HL-60/S4 treated with phorbol 12-myristate 13-acetate at 8.2 ng/mL for 4 days and 3 days (cell line): ENCODE results near the gene PDE4D.
"Not testable (repeated sequence)": the region's sequence is repeated elsewhere in the genome, so short reads cannot be mapped to it uniquely, and the experiment has no call there.

Experiments
- in situ Hi-C: fragments of 300-500 bp; cut with MboI; formaldehyde crosslinking; loops from 2 replicates; pipeline ENCODE4 v1.15.0; 2022; ENCODE audit warnings: low sequenced_read_pairs

The PDE4D gene

GRCh38 chr5:58979090-58979489 is 914.4 kb downstream of the PDE4D start:
- in situ Hi-C loops: no loop called here

GRCh38 chr5:58974601-58975000 is 918.9 kb downstream of the PDE4D start:
- in situ Hi-C loops: no loop called here

GRCh38 chr5:58974083-58974482 is 919.4 kb downstream of the PDE4D start:
- in situ Hi-C loops: no loop called here

GRCh38 chr5:58972301-58972700 is 921.2 kb downstream of the PDE4D start:
- in situ Hi-C loops: no loop called here

- in situ Hi-C loops: no loop called here
These were observed 922.8 kb downstream of the PDE4D start for GRCh38 chr5:58970766-58971165.

GRCh38 chr5:58969795-58970194 is 923.7 kb downstream of the PDE4D start:
- in situ Hi-C loops: no loop called here

GRCh38 chr5:58969253-58969652 is 924.3 kb downstream of the PDE4D start:
- in situ Hi-C loops: no loop called here

- in situ Hi-C loops: no loop called here
These were observed 925.2 kb downstream of the PDE4D start for GRCh38 chr5:58968350-58968749.

- in situ Hi-C loops: no loop called here
These were observed 925.8 kb downstream of the PDE4D start for GRCh38 chr5:58967597-58968281.

- in situ Hi-C loops: no loop called here
These were observed 927.7 kb downstream of the PDE4D start for GRCh38 chr5:58965677-58966414.

- in situ Hi-C loops: no loop called here
These were observed 929.7 kb downstream of the PDE4D start for GRCh38 chr5:58963821-58964220.

GRCh38 chr5:58963361-58963760 is 930.2 kb downstream of the PDE4D start:
- in situ Hi-C loops: no loop called here

- in situ Hi-C loops: no loop called here
These were observed 931.8 kb downstream of the PDE4D start for GRCh38 chr5:58961631-58962280.

GRCh38 chr5:58958701-58959100 is 934.8 kb downstream of the PDE4D start:
- in situ Hi-C loops: no loop called here

GRCh38 chr5:58953218-58953617 is 940.3 kb downstream of the PDE4D start:
- in situ Hi-C loops: not testable (repeated sequence)

- in situ Hi-C loops: no loop called here
These were observed 943.3 kb downstream of the PDE4D start for GRCh38 chr5:58950224-58950623.

GRCh38 chr5:58946230-58946629 is 947.3 kb downstream of the PDE4D start:
- in situ Hi-C loops: no loop called here

GRCh38 chr5:58944221-58944620 is 949.3 kb downstream of the PDE4D start:
- in situ Hi-C loops: no loop called here

GRCh38 chr5:58940446-58940845 is 953.1 kb downstream of the PDE4D start:
- in situ Hi-C loops: no loop called here

- in situ Hi-C loops: no loop called here
These were observed 953.9 kb downstream of the PDE4D start for GRCh38 chr5:58939664-58940063.

GRCh38 chr5:58938563-58939424 is 954.7 kb downstream of the PDE4D start:
- in situ Hi-C loops: no loop called here
